ENCODE results near the gene TEDC1.
A peak's percentile ranks its signal among the peaks of the same experiment; 100 is the strongest.

The TEDC1 gene

DNA sequence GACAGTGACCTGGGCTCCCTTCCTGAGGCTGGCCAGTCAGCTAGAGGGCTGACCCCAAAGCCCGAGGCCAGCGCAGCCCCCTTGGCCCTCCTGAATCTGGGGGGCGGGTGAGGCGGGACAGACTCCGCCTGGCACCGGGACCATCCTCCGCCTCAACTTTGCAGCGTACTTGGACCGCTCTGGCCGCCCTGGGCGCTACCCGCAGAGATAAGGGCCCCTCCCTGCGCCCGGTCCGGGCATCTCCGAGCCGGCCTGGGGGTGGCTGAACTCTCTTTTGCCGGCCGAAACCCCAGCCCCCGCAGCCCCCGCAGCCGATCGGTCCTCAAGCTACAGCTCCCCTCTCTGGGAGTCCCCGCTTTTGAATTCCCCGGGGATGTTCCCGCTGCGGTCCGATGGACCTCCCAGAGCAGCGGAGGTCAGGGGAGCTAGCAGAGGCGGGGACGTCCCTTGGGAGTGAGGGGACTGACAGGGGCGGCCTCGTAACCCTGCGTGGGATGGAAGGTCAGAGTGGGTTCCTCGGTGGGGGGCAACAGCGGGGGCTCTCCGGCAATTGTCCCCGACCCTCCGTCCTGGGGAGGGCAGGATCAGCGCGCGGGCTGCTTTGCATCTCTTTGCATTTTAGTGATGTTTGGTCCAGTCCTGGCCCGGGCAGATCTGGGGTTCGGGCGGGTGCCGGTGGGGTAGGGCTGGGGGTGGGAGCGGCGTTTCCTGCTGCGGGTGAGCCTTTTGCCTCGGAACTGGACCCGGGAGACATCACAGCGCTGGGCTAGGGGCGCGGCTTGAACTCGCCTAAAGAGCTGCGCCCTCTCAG is 4.7 kb upstream of the TEDC1 start, which contains the start of gene CRIP1:
Gene CRIP1 (plus strand): TSS at position 724 of the 811 bp plus-strand sequence. CDS start 374 bp downstream, outside the sequence.
- peak in 1 of 2 donors; percentile 52 for DNase-seq

DNA sequence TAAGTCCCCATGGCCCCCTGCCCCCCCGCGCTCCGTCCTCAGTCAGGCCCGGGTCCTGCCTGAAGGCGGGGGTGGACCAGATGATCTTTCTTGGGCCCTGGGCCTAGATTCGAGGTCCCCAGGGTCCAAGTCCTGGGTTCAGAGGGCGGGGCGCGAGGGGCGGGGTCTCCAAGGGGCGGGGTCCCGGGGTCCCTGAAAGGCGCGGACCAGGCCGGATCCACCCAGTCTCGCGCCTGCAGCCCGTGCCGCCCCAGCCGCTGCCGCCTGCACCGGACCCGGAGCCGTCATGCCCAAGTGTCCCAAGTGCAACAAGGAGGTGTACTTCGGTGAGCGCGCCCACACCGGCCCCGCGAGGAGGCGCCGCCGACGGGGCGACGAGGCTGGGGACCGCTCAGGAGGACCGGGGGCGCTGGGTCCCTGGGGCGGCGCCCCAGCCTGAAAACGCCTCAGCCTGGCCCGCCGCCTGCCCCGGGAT is 4.0 kb upstream of the TEDC1 start:
- DNase-seq: peak; percentile 84 to 86

GRCh38 chr14:105487449-105487985 is 3.5 kb upstream of the TEDC1 start:
- DNase-seq: peak; percentile 83

GRCh38 chr14:105487986-105488777 is 2.9 kb upstream of the TEDC1 start:
- DNase-seq: peak; percentile 51 to 53

DNA sequence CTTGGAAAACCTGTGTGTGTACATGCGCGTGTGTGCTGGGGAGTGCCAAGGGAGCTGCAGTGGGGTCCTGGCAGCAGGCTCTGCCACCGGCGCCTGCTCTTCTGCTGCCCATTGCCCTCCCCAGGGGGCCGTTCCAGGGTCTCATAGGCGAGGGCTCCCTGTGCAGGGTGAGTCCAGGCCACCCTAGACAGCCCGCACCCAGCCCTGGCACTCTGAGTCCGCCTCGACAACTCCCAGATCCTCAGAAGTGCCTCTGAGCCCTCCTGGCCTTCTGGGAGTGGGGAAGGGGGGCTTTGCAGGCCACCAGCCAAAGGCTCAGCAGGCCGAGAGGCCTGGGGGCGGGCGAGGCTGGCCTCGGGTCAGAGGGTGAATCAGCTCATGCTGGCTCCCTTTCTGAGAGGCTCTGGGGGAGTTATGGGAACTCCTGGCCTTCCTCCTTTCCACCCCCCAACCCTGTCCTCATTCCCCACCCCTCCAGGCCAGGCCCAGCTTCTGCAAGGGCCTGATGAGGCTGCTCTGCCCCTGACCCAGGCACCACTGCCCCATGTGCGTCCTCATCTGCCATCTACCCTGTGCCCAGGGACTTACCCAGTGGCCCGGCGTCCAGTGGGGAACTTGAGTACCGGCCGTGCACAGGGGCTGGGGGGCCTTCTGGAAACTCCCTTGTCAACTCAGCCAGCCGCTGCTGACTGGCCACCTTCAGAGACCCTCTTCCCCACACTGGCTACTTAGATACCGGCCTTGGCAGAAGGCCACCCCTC is 2.1 kb upstream of the TEDC1 start:
- DNase-seq: peak; percentile 50 to 51

GRCh38 chr14:105489542-105490266 is 1.3 kb upstream of the TEDC1 start:
- peak; percentile 89 to 90 for DNase-seq

GRCh38 chr14:105490267-105490571 is 827 bp upstream of the TEDC1 start:
- DNase-seq: no peak

GRCh38 chr14:105491366-105491973 is 424 bp downstream of the TEDC1 start:
- peak; percentile 87 to 90 for DNase-seq

GRCh38 chr14:105492031-105492970 is 1.3 kb downstream of the TEDC1 start:
- DNase-seq: peak; percentile 12 to 37

DNA sequence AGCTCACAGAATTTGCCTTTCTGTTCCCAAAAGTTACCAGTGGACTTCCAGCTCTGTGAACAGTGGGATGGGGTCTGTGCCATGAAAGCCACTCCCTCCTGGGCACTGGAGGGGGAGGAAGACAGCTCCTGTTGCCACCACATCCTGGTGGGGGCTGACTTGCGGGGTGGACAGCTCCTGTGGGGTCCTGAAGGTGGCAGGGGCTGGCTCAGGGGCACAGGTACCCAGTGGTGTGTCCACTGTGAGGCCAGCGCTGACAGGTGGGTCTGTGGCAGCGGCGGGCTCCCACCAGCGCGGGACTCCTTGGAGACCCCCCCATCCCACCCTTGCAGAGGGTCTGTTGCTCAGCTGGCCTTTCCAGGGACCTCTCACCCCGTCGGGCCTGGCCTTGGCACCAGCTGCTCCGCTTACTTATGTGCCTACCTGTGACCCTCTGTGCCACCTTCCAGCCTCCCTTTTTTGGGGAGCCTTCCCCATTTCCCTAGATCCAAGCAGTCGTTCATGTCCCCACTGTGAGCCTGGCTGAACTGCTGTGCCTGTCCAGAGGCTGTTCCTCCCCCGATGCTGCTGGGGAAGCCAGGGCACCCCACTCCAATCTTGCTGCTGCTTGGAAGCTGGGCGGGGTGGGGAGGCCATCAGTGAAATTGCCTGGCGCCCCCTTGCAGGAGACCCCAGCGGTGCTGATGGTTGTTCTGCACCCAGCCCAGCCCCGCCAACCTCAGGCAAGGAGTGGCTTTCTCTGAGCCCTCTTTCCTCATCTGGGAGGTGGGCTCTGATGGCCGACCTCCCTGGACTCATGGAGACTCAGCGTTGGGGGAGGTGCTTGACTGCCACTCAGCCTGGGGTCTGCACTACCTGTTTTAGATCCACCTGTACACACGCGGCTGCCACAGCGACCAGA is 2.2 kb downstream of the TEDC1 start:
- peak; percentile 22 to 26 for DNase-seq

GRCh38 chr14:105493921-105494605 is 3.0 kb downstream of the TEDC1 start:
- peak in 1 of 2 donors; percentile 11 for DNase-seq

- peak in 1 of 2 donors; percentile 1 for DNase-seq
Measured at GRCh38 chr14:105494606-105494929, 3.5 kb downstream of the TEDC1 start.

GRCh38 chr14:105495101-105495989 is 4.3 kb downstream of the TEDC1 start:
- peak in 1 of 2 donors; percentile 4 for DNase-seq

DNA sequence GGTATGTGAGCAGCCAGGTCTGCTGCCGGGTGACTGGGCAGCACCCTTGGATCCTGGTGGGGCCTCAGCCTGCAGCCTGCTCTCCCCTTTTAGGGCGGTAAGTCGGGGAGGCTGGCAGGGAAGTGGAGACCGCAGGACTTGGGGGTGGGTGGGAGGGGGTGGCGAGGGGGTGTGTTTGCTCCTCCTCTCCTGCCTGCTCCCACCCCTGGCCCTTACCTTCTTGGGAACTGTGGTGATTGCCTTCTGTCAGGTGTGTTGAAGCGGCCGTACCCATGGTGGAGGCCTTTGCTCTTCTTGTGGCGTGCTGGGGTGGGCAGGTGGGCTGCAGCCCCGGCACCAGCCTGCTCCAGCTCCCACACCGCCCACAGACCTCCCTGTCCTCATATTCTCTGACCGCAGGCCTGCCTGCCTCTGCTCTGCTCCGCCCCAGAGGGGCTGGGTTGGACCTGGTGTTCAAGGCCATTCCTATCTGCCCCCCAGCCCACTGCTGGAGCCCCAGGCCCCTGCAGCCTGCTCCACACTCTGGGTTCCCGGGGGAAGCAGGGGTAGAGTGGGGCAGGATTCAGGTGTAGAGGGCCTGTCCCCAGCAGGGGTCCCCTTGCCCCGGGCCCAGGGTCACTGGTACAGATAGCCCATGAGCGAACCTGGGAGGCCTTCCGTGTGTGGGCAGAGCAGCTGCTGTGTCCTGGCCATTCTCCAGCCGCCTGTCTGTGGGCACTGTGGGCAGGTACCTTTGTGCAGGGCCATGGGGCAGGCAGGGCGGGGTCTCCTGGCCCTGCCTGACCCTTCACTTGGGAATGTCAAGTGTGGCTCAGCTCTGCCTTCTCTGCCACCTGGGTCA is 5.2 kb downstream of the TEDC1 start:
- DNase-seq: peak in 1 of 2 donors; percentile 8

GRCh38 chr14:105496831-105497591 is 6.0 kb downstream of the TEDC1 start:
- DNase-seq: peak in 1 of 2 donors; percentile 3
